Activated CD4-positive, alpha-beta memory T cell treated with anti-CD3 and anti-CD28 coated beads, Interleukin-2, amount 10 ng/mL, durations not matched to agents 7 days and 5 days (primary cell): ENCODE measurements around the gene SAMD3. TPM values are rescaled to one million over a fixed set of nuclear protein-coding genes. Genes with fewer than 3 reads are reported as not detected.
"Not testable (repeated sequence)": the region's sequence is repeated elsewhere in the genome, so short reads cannot be mapped to it uniquely, and the experiment has no call there.

Experiments
- CTCF ChIA-PET: fragments of 350-600 bp; sonication (Branson Sonifier 250); formaldehyde crosslinking; loops from one replicate; lab custom pipeline; 2021; ENCODE audit warnings: antibody characterized with exemption, inconsistent platforms; lab: Charles Lee
- POLR2A ChIA-PET: fragments of 350-600 bp; sonication (Branson Sonifier 250); formaldehyde crosslinking; loops from one replicate; lab custom pipeline; 2021; ENCODE audit warnings: antibody characterized with exemption; lab: Charles Lee
- DNase-seq: peaks from one replicate; pipeline ENCODE4 v3.0.0-alpha.2; 2020
- H3K27ac Mint-ChIP-seq: one replicate; pipeline ENCODE4 v1.8.0; 2021; ENCODE audit warnings: mild to moderate bottlenecking, mixed read lengths
- H3K27me3 Mint-ChIP-seq: one replicate; pipeline ENCODE4 v1.8.0; 2021; ENCODE audit warnings: mixed read lengths
- H3K36me3 Mint-ChIP-seq: one replicate; pipeline ENCODE4 v1.8.0; 2021; ENCODE audit warnings: low read depth, mixed read lengths
- H3K4me1 Mint-ChIP-seq: one replicate; pipeline ENCODE4 v1.8.0; 2021; ENCODE audit warnings: mixed read lengths
- H3K4me3 Mint-ChIP-seq: one replicate; pipeline ENCODE4 v1.8.0; 2021; ENCODE audit warnings: mild to moderate bottlenecking, mixed read lengths
- H3K9me3 Mint-ChIP-seq: one replicate; pipeline ENCODE4 v1.8.0; 2021; ENCODE audit warnings: mixed read lengths
- total RNA-seq, 2 experiments: library from RNA; stranded (reverse); gene quantifications; one replicate each; pipeline ENCODE4 v1.2.3, GENCODE V29; 2021

The SAMD3 gene
- total RNA-seq, 2 experiments from 2014 or later, result 70.5 to 79.7 TPM

- no peak for DNase-seq
- H3K9me3 Mint-ChIP-seq, result no peaks in the 10 kb centered on the region
- ChIA-PET POLR2A (interaction anchor here (1.1 to 2.0 kb wide), 7 partner anchors 10 to 36 kb away, joined by 3 to 8 read pairs (median 5); partner anchors contain the start of gene SAMD3), CTCF (interaction anchor here (0.7 to 2.5 kb wide), 9 partner anchors 13 to 277 kb away, joined by 3 to 9 read pairs (median 4); partner anchors contain the start of gene SAMD3)
- H3K36me3 Mint-ChIP-seq, result peaks cover 86% of the 10 kb centered on the region
- no peak overlapping the region for H3K27ac Mint-ChIP-seq
- no peak overlapping the region for H3K4me3 Mint-ChIP-seq
- peaks cover 54% of the 10 kb centered on the region for H3K4me1 Mint-ChIP-seq
- no peaks in the 10 kb centered on the region for H3K27me3 Mint-ChIP-seq
Measured at GRCh38 chr6:130187335-130188206, 35.2 kb downstream of the SAMD3 start.

DNA sequence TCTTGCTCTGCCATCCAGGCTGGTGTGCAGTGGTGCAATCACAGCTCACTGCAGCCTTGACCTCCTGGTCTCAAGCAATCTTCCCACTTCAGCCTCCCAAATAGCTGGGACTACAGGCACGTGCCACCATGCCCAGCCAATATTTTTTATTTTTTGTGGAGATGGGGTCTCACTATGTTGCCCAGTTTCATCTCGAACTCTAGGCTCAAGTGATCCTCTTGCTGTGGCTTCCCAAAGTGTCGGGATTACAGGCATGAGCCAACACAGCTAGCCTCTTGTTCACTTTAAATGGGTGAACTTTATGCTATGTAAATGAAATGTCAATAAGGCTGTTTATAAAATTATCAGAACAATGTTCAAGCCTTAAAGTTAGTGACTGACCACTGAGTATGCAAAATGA lies 37.1 kb downstream of the SAMD3 start:
- no peak for DNase-seq
- ChIA-PET POLR2A (interaction anchor here (1.6 to 2.2 kb wide), 2 partner anchors 38 to 47 kb away, joined by 4 to 8 read pairs; partner anchors contain the start of gene SAMD3), CTCF (interaction anchor here (0.7 to 0.9 kb wide), 2 partner anchors 11 to 37 kb away, joined by 3 read pairs; partner anchors contain the start of gene SAMD3)
- peaks cover 4% of the 10 kb centered on the region for H3K9me3 Mint-ChIP-seq
- H3K4me1 Mint-ChIP-seq, result peaks cover 61% of the 10 kb centered on the region
- no peaks in the 10 kb centered on the region for H3K27me3 Mint-ChIP-seq
- H3K27ac Mint-ChIP-seq, result no peak overlapping the region
- no peak overlapping the region for H3K4me3 Mint-ChIP-seq
- H3K36me3 Mint-ChIP-seq, result peaks cover 84% of the 10 kb centered on the region

DNA sequence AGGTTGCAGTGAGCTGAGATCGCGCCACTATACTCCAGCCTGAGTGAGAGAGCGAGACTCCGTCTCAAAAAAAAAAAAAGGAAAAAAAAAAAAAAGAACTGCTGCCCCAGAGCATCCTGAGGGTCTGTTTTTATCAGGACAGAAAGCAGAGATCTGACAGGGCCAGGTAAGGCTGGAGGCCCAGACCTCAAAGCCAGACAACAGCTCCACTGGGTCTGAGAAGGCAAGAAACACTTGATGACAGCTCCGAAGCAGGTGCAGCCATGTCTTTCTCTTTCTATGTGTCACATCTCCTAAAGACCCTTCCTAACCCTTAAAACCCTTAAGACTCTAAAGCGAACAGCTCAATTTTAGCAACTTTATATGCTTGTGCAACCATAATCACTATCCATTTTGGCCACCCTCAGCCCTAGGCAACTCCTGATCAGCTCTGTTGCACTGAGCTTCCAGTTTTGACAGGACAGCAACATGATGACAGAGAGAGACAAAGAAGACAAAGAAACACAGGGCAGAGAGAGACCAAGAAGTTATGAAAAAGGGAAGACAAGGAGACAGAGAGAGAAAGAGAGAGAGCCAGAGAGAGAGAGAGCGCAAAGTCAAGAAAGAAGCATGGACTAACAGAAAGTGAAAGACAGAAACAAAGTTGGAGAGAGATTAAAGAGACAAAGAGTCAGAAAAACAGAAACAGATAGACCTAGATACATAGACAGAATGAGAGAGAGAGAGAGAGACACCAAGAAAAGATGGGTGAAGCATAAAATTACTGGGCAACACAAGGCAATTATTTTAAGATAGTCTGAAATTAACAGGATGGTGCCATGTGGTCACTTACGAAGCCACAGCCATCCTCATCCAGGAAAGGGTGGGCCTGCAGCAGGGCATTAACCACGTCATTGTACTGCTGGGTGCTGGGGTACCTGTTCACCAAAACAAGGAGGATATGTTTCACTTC lies 39.2 kb downstream of the SAMD3 start:
- Mint-ChIP-seq H3K9me3 (peaks cover 4% of the 10 kb centered on the region), H3K4me1 (peaks cover 57% of the 10 kb centered on the region), H3K27ac (peak overlapping the region; percentile 89), H3K27me3 (no peaks in the 10 kb centered on the region), H3K36me3 (peaks cover 79% of the 10 kb centered on the region), H3K4me3 (peak overlapping the region; percentile 54)
- ChIA-PET POLR2A (interaction anchor here (0.7 to 1.7 kb wide), 6 partner anchors 10 to 52 kb away, joined by 3 to 8 read pairs (median 5); partner anchors contain the start of gene SAMD3), CTCF (interaction anchor here (0.7 to 1.2 kb wide), 3 partner anchors 40 to 99 kb away, joined by 4 to 9 read pairs (median 4); partner anchors contain the start of gene SAMD3)
- peak; percentile 68 for DNase-seq

GRCh38 chr6:130182466-130182865 lies 40.3 kb downstream of the SAMD3 start:
- Mint-ChIP-seq H3K27me3 (no peaks in the 10 kb centered on the region), H3K4me1 (peaks cover 53% of the 10 kb centered on the region), H3K36me3 (peaks cover 80% of the 10 kb centered on the region), H3K9me3 (peaks cover 4% of the 10 kb centered on the region), H3K4me3 (no peak overlapping the region), H3K27ac (no peak overlapping the region)
- DNase-seq, result no peak
- CTCF ChIA-PET, result no interaction called here
- POLR2A ChIA-PET, result interaction anchor here (1.7 kb wide), 1 partner anchor 41 kb away, joined by 8 read pairs; the partner anchor contains the start of gene SAMD3

DNA sequence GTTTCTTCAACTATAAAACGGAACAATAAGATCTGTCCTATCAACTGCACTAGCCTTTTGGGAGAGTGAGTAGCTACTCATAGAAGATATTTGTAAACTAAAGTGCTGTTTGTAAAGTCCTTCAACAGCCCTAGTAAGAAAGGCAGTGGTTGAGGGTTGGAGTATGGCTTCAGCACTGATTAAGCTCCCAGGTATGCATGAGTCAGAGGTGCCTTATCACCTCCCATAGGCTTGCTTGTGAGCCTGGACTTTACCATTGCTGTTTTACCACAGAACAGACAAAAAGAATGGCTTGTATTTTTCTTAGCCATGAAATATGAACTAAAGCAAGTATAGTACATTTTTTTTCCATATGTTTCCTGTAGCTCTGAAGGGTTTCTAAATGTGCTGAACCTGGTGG lies 44.1 kb downstream of the SAMD3 start:
- no peak for DNase-seq
- H3K4me1 Mint-ChIP-seq, result peaks cover 31% of the 10 kb centered on the region
- peaks cover 8% of the 10 kb centered on the region for H3K9me3 Mint-ChIP-seq
- ChIA-PET CTCF (interaction anchor here (1.1 kb wide), 1 partner anchor 44 kb away, joined by 4 read pairs; the partner anchor contains the start of gene SAMD3), POLR2A (interaction anchor here (1.2 kb wide), 1 partner anchor 34 kb away, joined by 4 read pairs; no protein-coding TSS in a partner anchor)
- no peaks in the 10 kb centered on the region for H3K27me3 Mint-ChIP-seq
- H3K4me3 Mint-ChIP-seq, result no peak overlapping the region
- peaks cover 82% of the 10 kb centered on the region for H3K36me3 Mint-ChIP-seq
- no peak overlapping the region for H3K27ac Mint-ChIP-seq

GRCh38 chr6:130176378-130176777 lies 46.4 kb downstream of the SAMD3 start:
- Mint-ChIP-seq H3K36me3 (peaks cover 81% of the 10 kb centered on the region), H3K9me3 (peaks cover 24% of the 10 kb centered on the region), H3K27me3 (no peaks in the 10 kb centered on the region), H3K27ac (no peak overlapping the region), H3K4me1 (peaks cover 12% of the 10 kb centered on the region), H3K4me3 (no peak overlapping the region)
- ChIA-PET POLR2A (interaction anchor here (1.5 kb wide), 1 partner anchor 44 kb away, joined by 4 read pairs; no protein-coding TSS in a partner anchor), CTCF (interaction anchor here (1.3 kb wide), 1 partner anchor 106 kb away, joined by 3 read pairs; no protein-coding TSS in a partner anchor)
- no peak for DNase-seq

DNA sequence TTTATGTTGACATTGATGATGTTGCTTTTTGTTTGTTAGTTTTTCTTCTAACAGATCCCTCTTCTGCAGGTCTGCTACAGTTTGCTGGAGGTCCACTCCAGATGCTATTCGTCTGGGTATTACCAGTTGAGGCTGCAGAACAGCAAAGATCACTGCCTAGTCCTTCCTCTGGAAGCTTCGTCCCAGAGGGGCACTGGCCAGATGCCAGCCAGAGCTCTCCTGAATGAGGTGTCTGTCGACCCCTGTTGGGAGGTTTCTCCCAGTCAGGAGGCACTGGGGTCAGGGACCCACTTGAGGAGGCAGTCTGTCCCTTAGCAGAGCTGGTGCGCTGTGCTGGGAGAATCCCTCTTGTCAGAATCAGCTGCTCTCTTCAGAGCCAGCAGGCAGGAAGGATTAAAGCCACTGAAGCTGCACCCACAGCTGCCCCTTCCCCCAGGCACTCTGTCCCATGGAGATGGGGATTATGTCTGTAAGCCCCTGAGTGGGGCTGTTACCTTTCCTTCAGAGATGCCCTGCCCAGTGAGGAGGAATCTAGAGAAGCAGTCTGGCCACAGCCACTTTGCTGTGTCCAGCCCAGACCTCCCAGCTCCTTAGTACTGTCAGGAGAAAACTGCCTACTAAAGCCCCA lies 49.3 kb downstream of the SAMD3 start:
- H3K27me3 Mint-ChIP-seq, H3K4me3 Mint-ChIP-seq, H3K27ac Mint-ChIP-seq, H3K4me1 Mint-ChIP-seq, CTCF ChIA-PET, DNase-seq: not testable (repeated sequence)
- POLR2A ChIA-PET, result interaction anchor here (0.7 to 1.3 kb wide), 2 partner anchors 10 to 49 kb away, joined by 3 read pairs; partner anchors contain the start of gene SAMD3
- Mint-ChIP-seq H3K36me3 (peaks cover 73% of the 10 kb centered on the region), H3K9me3 (peaks cover 33% of the 10 kb centered on the region)

DNA sequence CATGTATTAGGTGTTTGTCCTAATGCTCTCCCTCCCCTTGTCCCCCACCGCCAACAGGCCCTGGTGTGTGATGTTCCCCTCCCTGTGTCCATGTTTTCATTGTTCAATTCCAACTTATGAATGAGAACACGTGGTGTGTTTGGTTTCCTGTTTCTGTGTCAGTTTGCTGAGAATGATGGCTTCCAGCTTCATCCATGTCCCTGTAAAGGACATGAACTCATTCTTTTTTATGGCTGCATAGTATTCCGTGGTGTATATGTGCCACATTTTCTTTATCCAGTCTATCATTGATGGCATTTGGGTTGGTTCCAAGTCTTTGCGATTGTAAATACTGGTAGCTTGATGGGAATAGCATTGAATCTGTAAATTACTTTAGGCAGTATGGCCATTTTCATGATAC lies 52.6 kb downstream of the SAMD3 start:
- H3K36me3 Mint-ChIP-seq, result peaks cover 68% of the 10 kb centered on the region

DNA sequence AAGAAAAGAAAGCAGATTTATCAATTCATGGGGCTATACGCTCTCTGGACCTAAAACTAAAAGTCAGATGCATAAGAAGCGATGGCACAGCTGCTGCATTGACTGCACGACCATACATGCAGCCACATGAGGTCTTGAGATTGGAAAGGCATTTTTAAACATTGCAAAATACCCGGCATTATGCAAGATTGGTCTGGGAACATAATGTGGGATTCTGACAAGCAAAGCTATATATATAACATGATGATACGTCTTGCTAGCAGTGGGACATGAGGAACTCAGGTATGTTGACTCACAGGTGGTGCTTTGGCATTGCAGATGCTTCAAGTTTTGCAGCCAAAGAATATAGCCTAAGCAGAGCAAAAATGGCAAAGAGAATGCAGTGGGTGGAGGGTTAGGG lies 55.1 kb downstream of the SAMD3 start:
- H3K4me3 Mint-ChIP-seq, result no peak overlapping the region
- POLR2A ChIA-PET, result no interaction called here
- peaks cover 3% of the 10 kb centered on the region for H3K4me1 Mint-ChIP-seq
- peaks cover 23% of the 10 kb centered on the region for H3K9me3 Mint-ChIP-seq
- CTCF ChIA-PET, result no interaction called here
- no peak overlapping the region for H3K27ac Mint-ChIP-seq
- DNase-seq, result no peak
- no peaks in the 10 kb centered on the region for H3K27me3 Mint-ChIP-seq
- peaks cover 55% of the 10 kb centered on the region for H3K36me3 Mint-ChIP-seq

More for the DNA sequence above, 52.6 kb downstream of the SAMD3 start:
- POLR2A ChIA-PET, H3K4me1 Mint-ChIP-seq, H3K27me3 Mint-ChIP-seq, DNase-seq, H3K27ac Mint-ChIP-seq, H3K4me3 Mint-ChIP-seq: not testable (repeated sequence)
- peaks cover 30% of the 10 kb centered on the region for H3K9me3 Mint-ChIP-seq
- CTCF ChIA-PET, result interaction anchor here (1.1 kb wide), 1 partner anchor 70 kb away, joined by 3 read pairs; no protein-coding TSS in a partner anchor

DNA sequence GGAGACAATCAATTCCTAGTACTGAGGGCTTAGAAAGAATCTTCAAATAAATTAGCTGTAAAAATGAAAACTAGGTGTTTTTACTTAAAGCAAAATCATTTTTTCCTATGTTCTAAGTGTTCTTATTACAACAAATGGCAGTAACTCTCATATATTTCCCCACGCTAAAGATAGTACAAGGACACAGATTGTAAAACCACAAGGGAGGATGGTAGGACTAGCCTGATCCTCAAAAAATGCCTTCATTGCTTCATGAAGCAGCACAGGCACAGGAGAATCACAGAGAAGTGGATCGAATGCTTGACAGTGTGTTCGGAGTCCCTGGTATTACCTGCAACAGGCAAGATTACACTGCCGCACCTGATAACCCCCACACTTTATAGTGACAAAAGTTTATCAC lies 58.5 kb downstream of the SAMD3 start:
- ChIA-PET POLR2A (interaction anchor here (0.6 kb wide), 1 partner anchor 241 kb away, joined by 3 read pairs; no protein-coding TSS in a partner anchor), CTCF (no interaction called here)
- DNase-seq, result no peak
- peaks cover 56% of the 10 kb centered on the region for H3K36me3 Mint-ChIP-seq
- peaks cover 3% of the 10 kb centered on the region for H3K4me1 Mint-ChIP-seq
- H3K27ac Mint-ChIP-seq, result no peak overlapping the region
- peaks cover 6% of the 10 kb centered on the region for H3K9me3 Mint-ChIP-seq
- H3K4me3 Mint-ChIP-seq, result no peak overlapping the region
- no peaks in the 10 kb centered on the region for H3K27me3 Mint-ChIP-seq

GRCh38 chr6:130163266-130163665 lies 59.5 kb downstream of the SAMD3 start:
- CTCF ChIA-PET, result no interaction called here
- Mint-ChIP-seq H3K4me3 (no peak overlapping the region), H3K9me3 (peaks cover 14% of the 10 kb centered on the region), H3K27ac (no peak overlapping the region), H3K4me1 (peaks cover 3% of the 10 kb centered on the region), H3K27me3 (no peaks in the 10 kb centered on the region), H3K36me3 (peaks cover 62% of the 10 kb centered on the region)
- POLR2A ChIA-PET, result interaction anchor here (0.6 kb wide), 1 partner anchor 1040 kb away, joined by 3 read pairs; no protein-coding TSS in a partner anchor
- no peak for DNase-seq
